A549 treated with AZD2906 at 1 μM for 4 hours (cell line): ENCODE results near the gene PRSS57. TPM values are rescaled to one million over a fixed set of nuclear protein-coding genes. Genes with fewer than 3 reads are reported as not detected.

ENCODE experiments used
- total RNA-seq: library from RNA; stranded (reverse); fragments of 200-300 nt; extraction: Qiagen RNA extraction; gene quantifications from 5 replicates; pipeline ENCODE4 v1.2.3, GENCODE V29; 2022

PRSS57 gene
- 0.17 to 0.18 TPM in 2 of 5 replicates, not detected in the others for total RNA-seq

GRCh38 chr19:695352-695949 is at the start of gene PRSS57:
TSS of gene PRSS57 (minus strand) at chr19:695452. CDS start at chr19:695430, 22 bp downstream.

GRCh38 chr19:708154-709143 is 13.2 kb upstream of the PRSS57 start, which contains the start of gene PALM:
TSS of gene PALM (plus strand) at chr19:708935. CDS start at chr19:709147, 212 bp downstream.

GRCh38 chr19:676339-677105 is 18.7 kb downstream of the PRSS57 start, which contains the start of gene FSTL3:
TSS of gene FSTL3 (plus strand) at chr19:676392. CDS start at chr19:676424, 32 bp downstream.

GRCh38 chr19:662962-663681 is 32.1 kb downstream of the PRSS57 start, which contains the start of gene RNF126:
TSS of gene RNF126 (minus strand) at chr19:663214. CDS start at chr19:663121, 93 bp downstream.

GRCh38 chr19:639253-640160 is 55.7 kb downstream of the PRSS57 start, which contains the start of gene FGF22:
TSS of gene FGF22 (plus strand) at chr19:639879. CDS start at chr19:639926, 47 bp downstream.

Other genes with a start within 250 kb of the PRSS57 start
- gene SHC2, start 234.4 kb downstream of the PRSS57 start, total RNA-seq, result 0.79 to 1.5 TPM (median 0.93 TPM) in 5 replicates
- 0.15 to 0.45 TPM (median 0.30 TPM) in 5 replicates for gene MADCAM1, start 199.0 kb downstream of the PRSS57 start, total RNA-seq
- gene TPGS1, start 188.0 kb downstream of the PRSS57 start, total RNA-seq, result 11.4 to 18.4 TPM (median 17.4 TPM) in 5 replicates
- 59.1 to 93.2 TPM (median 92.5 TPM) in 5 replicates for gene CDC34, start 163.7 kb downstream of the PRSS57 start, total RNA-seq
- gene GZMM, start 151.4 kb downstream of the PRSS57 start, total RNA-seq, result 0.29 to 0.47 TPM (median 0.32 TPM) in 4 of 5 replicates, not detected in the other
- gene BSG, start 122.9 kb downstream of the PRSS57 start, total RNA-seq, result 658 to 742 TPM (median 709 TPM) in 5 replicates
- 26.6 to 37.3 TPM (median 36.3 TPM) in 5 replicates for gene HCN2, start 105.6 kb downstream of the PRSS57 start, total RNA-seq
- gene POLRMT, start 61.9 kb downstream of the PRSS57 start, total RNA-seq, result 63.3 to 94.7 TPM (median 88.7 TPM) in 5 replicates
- gene FGF22, start 55.6 kb downstream of the PRSS57 start, total RNA-seq, result 0.46 to 0.82 TPM (median 0.66 TPM) in 5 replicates
- gene RNF126, start 32.2 kb downstream of the PRSS57 start, total RNA-seq, result 54.8 to 75.9 TPM (median 73.1 TPM) in 5 replicates
- 217 to 278 TPM (median 258 TPM) in 5 replicates for gene FSTL3, start 19.1 kb downstream of the PRSS57 start, total RNA-seq
- 11.4 to 15.5 TPM (median 14.4 TPM) in 5 replicates for gene PALM, start 13.5 kb upstream of the PRSS57 start, total RNA-seq
- gene MISP, start 55.7 kb upstream of the PRSS57 start, total RNA-seq, result 67.9 to 84.4 TPM (median 83.1 TPM) in 5 replicates
- gene PTBP1, start 102.0 kb upstream of the PRSS57 start, total RNA-seq, result 194 to 234 TPM (median 198 TPM) in 5 replicates
- 3.1 to 5.0 TPM (median 4.7 TPM) in 5 replicates for gene PLPPR3, start 126.5 kb upstream of the PRSS57 start, total RNA-seq
- 0.11 to 0.24 TPM (median 0.20 TPM) in 5 replicates for gene AZU1, start 132.4 kb upstream of the PRSS57 start, total RNA-seq
- gene PRTN3, start 145.5 kb upstream of the PRSS57 start, total RNA-seq, result 0.15 to 0.60 TPM (median 0.43 TPM) in 5 replicates
- 0.14 to 0.23 TPM (median 0.16 TPM) in 5 replicates for gene ELANE, start 156.9 kb upstream of the PRSS57 start, total RNA-seq
- gene CFD, start 164.2 kb upstream of the PRSS57 start, total RNA-seq, result 10.6 to 25.0 TPM (median 22.7 TPM) in 5 replicates
- gene MED16, start 197.7 kb upstream of the PRSS57 start, total RNA-seq, result 14.3 to 26.1 TPM (median 24.5 TPM) in 5 replicates
- gene RNU6-9, start 198.0 kb upstream of the PRSS57 start, total RNA-seq, result not detected in 5 replicates
- 28.8 to 39.9 TPM (median 38.1 TPM) in 5 replicates for gene R3HDM4, start 217.8 kb upstream of the PRSS57 start, total RNA-seq
- 0.25 to 0.48 TPM (median 0.41 TPM) in 5 replicates for gene KISS1R, start 221.9 kb upstream of the PRSS57 start, total RNA-seq
- gene ARID3A, start 230.6 kb upstream of the PRSS57 start, total RNA-seq, result 3.8 to 6.8 TPM (median 5.1 TPM) in 5 replicates